Inflammatory macrophage (primary cell): ENCODE data around the gene SUMO3.

Experiments
- DNase-seq, 2 donors: peaks; one replicate each; pipeline ENCODE4 v3.0.0-alpha.2; 2020 to 2022

The SUMO3 gene

GRCh38 chr21:44778094-44778493, 39.8 kb downstream of the SUMO3 start:
- DNase-seq: no peak

GRCh38 chr21:44774972-44775371, 42.9 kb downstream of the SUMO3 start:
- DNase-seq: no peak

- DNase-seq: no peak
These were observed 44.5 kb downstream of the SUMO3 start for GRCh38 chr21:44773291-44773932.

GRCh38 chr21:44771896-44772525, 45.9 kb downstream of the SUMO3 start:
- no peak for DNase-seq

GRCh38 chr21:44767834-44768831, 49.7 kb downstream of the SUMO3 start:
- no peak for DNase-seq

GRCh38 chr21:44766818-44767354, 51.0 kb downstream of the SUMO3 start:
- no peak for DNase-seq

GRCh38 chr21:44766014-44766817, 51.6 kb downstream of the SUMO3 start:
- DNase-seq: no peak

- DNase-seq: no peak
These were observed 52.4 kb downstream of the SUMO3 start for GRCh38 chr21:44765231-44766013.

- DNase-seq: no peak
These were observed 53.3 kb downstream of the SUMO3 start for GRCh38 chr21:44764319-44765230.

GRCh38 chr21:44763451-44764318, 54.2 kb downstream of the SUMO3 start:
- no peak for DNase-seq

- no peak for DNase-seq
These were observed 54.8 kb downstream of the SUMO3 start for GRCh38 chr21:44763050-44763378.

GRCh38 chr21:44762221-44763049, 55.4 kb downstream of the SUMO3 start:
- no peak for DNase-seq

- no peak for DNase-seq
These were observed 56.1 kb downstream of the SUMO3 start for GRCh38 chr21:44761747-44762208.

- no peak for DNase-seq
These were observed 56.7 kb downstream of the SUMO3 start for GRCh38 chr21:44761011-44761729.

GRCh38 chr21:44760376-44760775, 57.5 kb downstream of the SUMO3 start:
- DNase-seq: no peak

GRCh38 chr21:44759628-44760285, 58.1 kb downstream of the SUMO3 start:
- no peak for DNase-seq
